Measurements from ENCODE around the gene MFNG.

- TF ChIP-seq CTCF (IDR thresholded peaks at IDR 0.05) (no peak), POLR2AphosphoS5 (IDR thresholded peaks at IDR 0.05; ENCODE audit: low read depth, low read length) (no peak), SIN3A (IDR thresholded peaks at IDR 0.05; ENCODE audit: borderline replicate concordance, insufficient read depth, low read depth, low read length) (no peak)
- TF ChIP-seq, protein P1, sequence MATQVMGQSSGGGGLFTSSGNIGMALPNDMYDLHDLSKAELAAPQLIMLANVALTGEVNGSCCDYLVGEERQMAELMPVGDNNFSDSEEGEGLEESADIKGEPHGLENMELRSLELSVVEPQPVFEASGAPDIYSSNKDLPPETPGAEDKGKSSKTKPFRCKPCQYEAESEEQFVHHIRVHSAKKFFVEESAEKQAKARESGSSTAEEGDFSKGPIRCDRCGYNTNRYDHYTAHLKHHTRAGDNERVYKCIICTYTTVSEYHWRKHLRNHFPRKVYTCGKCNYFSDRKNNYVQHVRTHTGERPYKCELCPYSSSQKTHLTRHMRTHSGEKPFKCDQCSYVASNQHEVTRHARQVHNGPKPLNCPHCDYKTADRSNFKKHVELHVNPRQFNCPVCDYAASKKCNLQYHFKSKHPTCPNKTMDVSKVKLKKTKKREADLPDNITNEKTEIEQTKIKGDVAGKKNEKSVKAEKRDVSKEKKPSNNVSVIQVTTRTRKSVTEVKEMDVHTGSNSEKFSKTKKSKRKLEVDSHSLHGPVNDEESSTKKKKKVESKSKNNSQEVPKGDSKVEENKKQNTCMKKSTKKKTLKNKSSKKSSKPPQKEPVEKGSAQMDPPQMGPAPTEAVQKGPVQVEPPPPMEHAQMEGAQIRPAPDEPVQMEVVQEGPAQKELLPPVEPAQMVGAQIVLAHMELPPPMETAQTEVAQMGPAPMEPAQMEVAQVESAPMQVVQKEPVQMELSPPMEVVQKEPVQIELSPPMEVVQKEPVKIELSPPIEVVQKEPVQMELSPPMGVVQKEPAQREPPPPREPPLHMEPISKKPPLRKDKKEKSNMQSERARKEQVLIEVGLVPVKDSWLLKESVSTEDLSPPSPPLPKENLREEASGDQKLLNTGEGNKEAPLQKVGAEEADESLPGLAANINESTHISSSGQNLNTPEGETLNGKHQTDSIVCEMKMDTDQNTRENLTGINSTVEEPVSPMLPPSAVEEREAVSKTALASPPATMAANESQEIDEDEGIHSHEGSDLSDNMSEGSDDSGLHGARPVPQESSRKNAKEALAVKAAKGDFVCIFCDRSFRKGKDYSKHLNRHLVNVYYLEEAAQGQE (IDR thresholded peaks at IDR 0.05; ENCODE audit: insufficient read depth in 1 of 2, low read depth in 2 of 2, low read length in 1 of 2): no peak
These were observed 30.3 kb downstream of the MFNG start for GRCh38 chr22:37455896-37456295.

Data from Panc1 (cell line).